ENCODE results near the gene BCAM. TPM values are rescaled to one million over a fixed set of nuclear protein-coding genes. Genes with fewer than 3 reads are reported as not detected.
A peak's percentile ranks its signal among the peaks of the same experiment; 100 is the strongest.
"Not testable (repeated sequence)": the region's sequence is repeated elsewhere in the genome, so short reads cannot be mapped to it uniquely, and the experiment has no call there.

BCAM gene
- total RNA-seq, 4 donors from 2014 or later = 10.2 to 24.6 (median 23.6) TPM

- intact Hi-C loops (cut with DNase I; ENCODE audit: low total_unique reads) (no loop called here), in situ Hi-C loops (cut with MboI; ENCODE audit: low sequenced_read_pairs in 4 of 4) (no loop called here)
- Histone ChIP-seq H3K4me1 (peaks cover 0 to 4% of the 10 kb centered on the region in 2 donors), H3K27ac (no peak overlapping the region), H3K27me3 (no peaks in the 10 kb centered on the region), H3K36me3 (no peaks in the 10 kb centered on the region), H3K9me3 (no peaks in the 10 kb centered on the region), H3K4me3 (no peak overlapping the region)
- no peak for DNase-seq
- ATAC-seq = no peak
- TF ChIP-seq, protein P1, sequence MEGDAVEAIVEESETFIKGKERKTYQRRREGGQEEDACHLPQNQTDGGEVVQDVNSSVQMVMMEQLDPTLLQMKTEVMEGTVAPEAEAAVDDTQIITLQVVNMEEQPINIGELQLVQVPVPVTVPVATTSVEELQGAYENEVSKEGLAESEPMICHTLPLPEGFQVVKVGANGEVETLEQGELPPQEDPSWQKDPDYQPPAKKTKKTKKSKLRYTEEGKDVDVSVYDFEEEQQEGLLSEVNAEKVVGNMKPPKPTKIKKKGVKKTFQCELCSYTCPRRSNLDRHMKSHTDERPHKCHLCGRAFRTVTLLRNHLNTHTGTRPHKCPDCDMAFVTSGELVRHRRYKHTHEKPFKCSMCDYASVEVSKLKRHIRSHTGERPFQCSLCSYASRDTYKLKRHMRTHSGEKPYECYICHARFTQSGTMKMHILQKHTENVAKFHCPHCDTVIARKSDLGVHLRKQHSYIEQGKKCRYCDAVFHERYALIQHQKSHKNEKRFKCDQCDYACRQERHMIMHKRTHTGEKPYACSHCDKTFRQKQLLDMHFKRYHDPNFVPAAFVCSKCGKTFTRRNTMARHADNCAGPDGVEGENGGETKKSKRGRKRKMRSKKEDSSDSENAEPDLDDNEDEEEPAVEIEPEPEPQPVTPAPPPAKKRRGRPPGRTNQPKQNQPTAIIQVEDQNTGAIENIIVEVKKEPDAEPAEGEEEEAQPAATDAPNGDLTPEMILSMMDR (IDR thresholded peaks at IDR 0.05 in 4 of 5, conservative IDR thresholded peaks at IDR 0.05 in 1 of 5) = no peak
- no peak for TF ChIP-seq POLR2A (IDR thresholded peaks at IDR 0.05)
These were observed 41.4 kb upstream of the BCAM start for GRCh38 chr19:44767295-44768180.

- Histone ChIP-seq H3K9me3 (no peaks in the 10 kb centered on the region), H3K36me3 (no peaks in the 10 kb centered on the region), H3K27ac (no peak overlapping the region), H3K27me3 (no peaks in the 10 kb centered on the region), H3K4me3 (no peak overlapping the region), H3K4me1 (peaks cover 3 to 6% of the 10 kb centered on the region in 2 donors)
- intact Hi-C loops (cut with DNase I; ENCODE audit: low total_unique reads) (loop anchor here (1.0 kb wide), 2 partner anchors 46 to 81 kb away; no protein-coding TSS in a partner anchor), in situ Hi-C loops (cut with MboI; ENCODE audit: low sequenced_read_pairs in 4 of 4) (loop anchor here (5.0 kb wide), 1 partner anchor 48 kb away; no protein-coding TSS in a partner anchor)
- ATAC-seq (peak; percentile 96 to 100), DNase-seq (peak; percentile 82 to 91)
- TF ChIP-seq POLR2A (IDR thresholded peaks at IDR 0.05) = no peak
- TF ChIP-seq, protein P1 (IDR thresholded peaks at IDR 0.05 in 4 of 5, conservative IDR thresholded peaks at IDR 0.05 in 1 of 5) = peak; percentile 80 to 93 (median 87)
These were observed 38.2 kb upstream of the BCAM start for GRCh38 chr19:44770550-44771257.

DNA sequence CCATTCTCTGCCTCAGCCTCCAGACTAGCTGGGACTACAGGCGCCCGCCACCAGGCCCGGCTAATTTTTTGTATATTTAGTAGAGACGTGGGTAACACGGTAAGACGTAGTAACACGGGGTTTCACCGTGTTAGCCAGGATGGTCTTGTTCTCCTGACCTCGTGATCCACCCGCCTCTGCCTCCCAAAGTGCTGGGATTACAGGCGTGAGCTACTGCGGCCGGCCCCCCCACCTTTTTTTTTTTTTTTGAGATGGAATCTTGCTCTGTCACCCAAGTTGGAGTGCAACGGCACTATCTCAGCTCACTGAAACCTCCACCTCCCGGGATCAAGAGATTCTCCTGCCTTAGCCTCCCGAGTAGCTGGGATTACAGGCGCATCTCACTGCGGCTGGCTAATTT is 36.8 kb upstream of the BCAM start:
- H3K27ac ChIP-seq; H3K36me3 ChIP-seq; H3K4me3 ChIP-seq; H3K9me3 ChIP-seq; H3K4me1 ChIP-seq; DNase-seq; intact Hi-C loops (cut with DNase I; ENCODE audit: low total_unique reads); ATAC-seq; H3K27me3 ChIP-seq: not testable (repeated sequence)
- in situ Hi-C loops (cut with MboI; ENCODE audit: low sequenced_read_pairs in 4 of 4) = loop anchor here (5.0 kb wide), 1 partner anchor 50 kb away; no protein-coding TSS in a partner anchor

GRCh38 chr19:44772959-44773358 is 35.9 kb upstream of the BCAM start:
- H3K36me3 ChIP-seq = no peaks in the 10 kb centered on the region
- in situ Hi-C loops (cut with MboI; ENCODE audit: low sequenced_read_pairs in 4 of 4) = loop anchor here (5.0 kb wide), 1 partner anchor 51 kb away; no protein-coding TSS in a partner anchor
- intact Hi-C loops (cut with DNase I; ENCODE audit: low total_unique reads) = no loop called here
- H3K9me3 ChIP-seq = no peaks in the 10 kb centered on the region
- DNase-seq (no peak), ATAC-seq (no peak)
- peaks cover 3 to 6% of the 10 kb centered on the region in 2 donors for H3K4me1 ChIP-seq
- no peak overlapping the region for H3K27ac ChIP-seq
- TF ChIP-seq POLR2A (IDR thresholded peaks at IDR 0.05) = no peak
- TF ChIP-seq, protein P1 (IDR thresholded peaks at IDR 0.05 in 4 of 5, conservative IDR thresholded peaks at IDR 0.05 in 1 of 5) = no peak
- no peaks in the 10 kb centered on the region for H3K27me3 ChIP-seq
- no peak overlapping the region for H3K4me3 ChIP-seq
